ENCODE data around the gene DNAJA1. TPM values are rescaled to one million over a fixed set of nuclear protein-coding genes. Genes with fewer than 3 reads are reported as not detected.

DNAJA1 gene
- polyA plus RNA-seq, 1 donor (not counting 4 experiments of a cell fraction or from before 2014, with no cell fraction given): 169 TPM

DNA sequence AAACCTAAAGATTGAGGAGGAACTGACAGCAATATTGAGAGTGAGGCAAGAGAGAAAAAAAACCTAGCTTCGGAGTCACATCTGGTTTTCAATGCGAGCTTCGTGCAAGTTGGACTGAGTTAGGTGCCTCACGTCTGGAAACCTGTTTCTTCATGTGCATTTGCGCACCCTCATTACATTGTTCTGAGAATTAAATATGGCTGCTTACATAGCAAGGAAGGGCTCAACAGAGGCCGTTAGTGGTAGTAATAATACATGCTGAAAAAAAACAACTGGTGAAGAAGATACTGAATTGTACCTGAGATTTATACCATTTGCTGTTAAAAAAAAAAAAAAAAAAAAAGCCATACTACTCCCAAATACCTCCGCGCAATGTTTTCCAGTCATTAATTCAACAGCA, 18.6 kb downstream of the DNAJA1 start:
- Histone ChIP-seq H3K27ac (ENCODE audit: control insufficient read depth, insufficient read depth, low read length) (peak overlapping the region; percentile 69), H3K27me3 (ENCODE audit: control insufficient read depth, extremely low read depth, insufficient read depth, low read length) (no peaks in the 10 kb centered on the region), H3K36me3 (ENCODE audit: control insufficient read depth in 2 of 2, extremely low read depth in 1 of 2, insufficient read depth in 2 of 2, low read length in 2 of 2) (peaks cover 6 to 10% of the 10 kb centered on the region in 2 experiments), H3K9ac (ENCODE audit: control insufficient read depth, extremely low read depth, insufficient read depth, low read length) (peak overlapping the region; percentile 78), H2AFZ (ENCODE audit: control insufficient read depth, low read length) (no peak overlapping the region), H3K9me3 (ENCODE audit: control insufficient read depth, low read depth, low read length) (no peaks in the 10 kb centered on the region), H3K79me2 (ENCODE audit: control insufficient read depth, insufficient read depth, low read length) (no peaks in the 10 kb centered on the region), H3K9me1 (ENCODE audit: control insufficient read depth, extremely low read depth, insufficient read depth, low read length) (no peaks in the 10 kb centered on the region), H3K4me3 (ENCODE audit: control insufficient read depth in 2 of 3, extremely low read depth in 1 of 3, insufficient read depth in 2 of 3, low read depth in 1 of 3, low read length in 3 of 3) (peak overlapping the region; percentile 55 to 77 (median 67)), H3K4me2 (ENCODE audit: control insufficient read depth, extremely low read depth, insufficient read depth, low read depth, low read length) (peak overlapping the region; percentile 63), H4K20me1 (ENCODE audit: control insufficient read depth, extremely low read depth, insufficient read depth, low read length) (no peaks in the 10 kb centered on the region), H3K4me1 (ENCODE audit: control insufficient read depth, extremely low read depth, insufficient read depth, low read length) (peaks cover 12% of the 10 kb centered on the region)
- FAIRE-seq (no peak), DNase-seq (ENCODE audit: low read depth, low spot score) (no peak)
- TF ChIP-seq EZH2 (IDR thresholded peaks at IDR 0.05; ENCODE audit: low read length): no peak
- TF ChIP-seq, protein P1, sequence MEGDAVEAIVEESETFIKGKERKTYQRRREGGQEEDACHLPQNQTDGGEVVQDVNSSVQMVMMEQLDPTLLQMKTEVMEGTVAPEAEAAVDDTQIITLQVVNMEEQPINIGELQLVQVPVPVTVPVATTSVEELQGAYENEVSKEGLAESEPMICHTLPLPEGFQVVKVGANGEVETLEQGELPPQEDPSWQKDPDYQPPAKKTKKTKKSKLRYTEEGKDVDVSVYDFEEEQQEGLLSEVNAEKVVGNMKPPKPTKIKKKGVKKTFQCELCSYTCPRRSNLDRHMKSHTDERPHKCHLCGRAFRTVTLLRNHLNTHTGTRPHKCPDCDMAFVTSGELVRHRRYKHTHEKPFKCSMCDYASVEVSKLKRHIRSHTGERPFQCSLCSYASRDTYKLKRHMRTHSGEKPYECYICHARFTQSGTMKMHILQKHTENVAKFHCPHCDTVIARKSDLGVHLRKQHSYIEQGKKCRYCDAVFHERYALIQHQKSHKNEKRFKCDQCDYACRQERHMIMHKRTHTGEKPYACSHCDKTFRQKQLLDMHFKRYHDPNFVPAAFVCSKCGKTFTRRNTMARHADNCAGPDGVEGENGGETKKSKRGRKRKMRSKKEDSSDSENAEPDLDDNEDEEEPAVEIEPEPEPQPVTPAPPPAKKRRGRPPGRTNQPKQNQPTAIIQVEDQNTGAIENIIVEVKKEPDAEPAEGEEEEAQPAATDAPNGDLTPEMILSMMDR (optimal IDR thresholded peaks at IDR 0.05 in 1 of 3, IDR thresholded peaks at IDR 0.05 in 1 of 3, conservative IDR thresholded peaks at IDR 0.05 in 1 of 3; ENCODE audit: extremely low read depth in 1 of 3, insufficient read depth in 2 of 3, low read length in 3 of 3): no peak
- dilution Hi-C loops (cut with MboI; ENCODE audit: extremely low pct_ligation_motif_present, low sequenced_read_pairs): no loop called here

DNA sequence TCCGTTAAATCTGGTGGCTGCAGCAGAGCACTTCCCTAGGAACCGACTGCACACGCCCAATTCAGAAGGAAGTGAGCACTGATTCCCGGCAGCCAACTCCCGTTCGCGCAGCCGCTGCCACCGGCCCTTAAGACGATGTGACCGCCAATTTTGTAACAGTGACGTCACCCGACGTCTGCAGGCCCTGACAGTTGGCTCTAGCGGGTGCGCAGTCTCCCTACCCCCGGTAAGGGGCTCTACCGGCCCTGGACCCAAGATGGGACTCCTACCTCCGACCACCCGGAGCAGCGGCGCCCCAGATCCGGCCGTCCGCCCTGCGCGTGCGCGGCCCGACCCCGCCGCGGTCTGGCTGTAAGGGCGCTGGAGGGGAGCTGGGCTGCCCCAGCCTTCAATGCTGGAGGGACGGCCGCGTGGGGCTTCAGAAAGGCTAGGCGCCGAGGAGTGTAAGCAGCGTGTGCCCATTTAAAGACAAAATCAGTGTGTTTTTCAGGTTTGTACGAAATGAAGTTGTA, 19.1 kb downstream of the DNAJA1 start:
- FAIRE-seq: peak; percentile 60
- Histone ChIP-seq H3K27ac (ENCODE audit: control insufficient read depth, insufficient read depth, low read length) (peak overlapping the region; percentile 69), H4K20me1 (ENCODE audit: control insufficient read depth, extremely low read depth, insufficient read depth, low read length) (no peaks in the 10 kb centered on the region), H3K9ac (ENCODE audit: control insufficient read depth, extremely low read depth, insufficient read depth, low read length) (peak overlapping the region; percentile 78), H3K36me3 (ENCODE audit: control insufficient read depth in 2 of 2, extremely low read depth in 1 of 2, insufficient read depth in 2 of 2, low read length in 2 of 2) (peaks cover 4 to 7% of the 10 kb centered on the region in 2 experiments), H3K79me2 (ENCODE audit: control insufficient read depth, insufficient read depth, low read length) (no peaks in the 10 kb centered on the region), H3K4me3 (ENCODE audit: control insufficient read depth in 2 of 3, extremely low read depth in 1 of 3, insufficient read depth in 2 of 3, low read depth in 1 of 3, low read length in 3 of 3) (peak overlapping the region; percentile 55 to 77 (median 67)), H3K9me3 (ENCODE audit: control insufficient read depth, low read depth, low read length) (no peaks in the 10 kb centered on the region), H3K27me3 (ENCODE audit: control insufficient read depth, extremely low read depth, insufficient read depth, low read length) (no peaks in the 10 kb centered on the region), H3K4me2 (ENCODE audit: control insufficient read depth, extremely low read depth, insufficient read depth, low read depth, low read length) (peak overlapping the region; percentile 63), H3K4me1 (ENCODE audit: control insufficient read depth, extremely low read depth, insufficient read depth, low read length) (peaks cover 12% of the 10 kb centered on the region), H2AFZ (ENCODE audit: control insufficient read depth, low read length) (peak overlapping the region; percentile 74), H3K9me1 (ENCODE audit: control insufficient read depth, extremely low read depth, insufficient read depth, low read length) (no peaks in the 10 kb centered on the region)
- dilution Hi-C loops (cut with MboI; ENCODE audit: extremely low pct_ligation_motif_present, low sequenced_read_pairs): no loop called here
- peak; percentile 59 for DNase-seq (ENCODE audit: low read depth, low spot score)
- no peak for TF ChIP-seq EZH2 (IDR thresholded peaks at IDR 0.05; ENCODE audit: low read length)
- TF ChIP-seq, protein P1 (optimal IDR thresholded peaks at IDR 0.05 in 1 of 3, IDR thresholded peaks at IDR 0.05 in 1 of 3, conservative IDR thresholded peaks at IDR 0.05 in 1 of 3; ENCODE audit: extremely low read depth in 1 of 3, insufficient read depth in 2 of 3, low read length in 3 of 3): no peak

Measured in keratinocyte (primary cell).